K562 (cell line): ENCODE results near the gene CSKMT. TPM values are rescaled to one million over a fixed set of nuclear protein-coding genes. Genes with fewer than 3 reads are reported as not detected.

Experiments used
- BRCA1 ChIP-seq, 2 experiments: fragments of 450-650 bp in 1 of 2; sonication (generic) in 1 of 2; formaldehyde crosslinking in 1 of 2; IDR thresholded peaks; 2 replicates each; pipeline versions ENCODE4 v1.5.0 to v1.6.1; 2017 to 2020; ENCODE audit warnings: mild to moderate bottlenecking in 1 of 2, missing genetic modification reagents in 1 of 2
- CBFA2T3 ChIP-seq: fragments of 450-650 bp; IDR thresholded peaks from 2 replicates; pipeline ENCODE4 v1.6.1; 2017
- DMBX1 ChIP-seq: fragments of 250-450 bp; sonication (Bioruptor Pico); IDR thresholded peaks from 2 replicates; pipeline ENCODE4 v1.8.0; 2022; ENCODE audit warnings: inconsistent platforms, mild to moderate bottlenecking, moderate library complexity, borderline replicate concordance
- DPF2 ChIP-seq: fragments of 450-650 bp; IDR thresholded peaks from 2 replicates; pipeline ENCODE4 v1.6.1; 2016
- FOXK1 ChIP-seq: sonication (generic); formaldehyde crosslinking; IDR thresholded peaks from 2 replicates; pipeline ENCODE4 v1.8.0; 2022; ENCODE audit warnings: missing genetic modification reagents, mild to moderate bottlenecking, borderline replicate concordance
- MCM7 ChIP-seq, 2 experiments: fragments of 450-650 bp; IDR thresholded peaks; 2 replicates each; pipeline ENCODE4 v1.6.1; 2016 to 2018
- PCBP1 ChIP-seq: fragments of 200-400 bp; formaldehyde crosslinking; IDR thresholded peaks from 2 replicates; pipeline ENCODE4 v1.6.1; 2018; ENCODE audit warnings: mild to moderate bottlenecking, low read depth, low read length; ENCODE audit not compliant: poor library complexity, severe bottlenecking
- POLR3A ChIP-seq: IDR thresholded peaks from 2 replicates; pipeline ENCODE4 v1.6.1; 2011; ENCODE audit warnings: borderline replicate concordance, mild to moderate bottlenecking, moderate library complexity; ENCODE audit not compliant: insufficient read length, insufficient read depth; ENCODE audit errors: extremely low read depth
- PRDM10 ChIP-seq: fragments of 450-650 bp; IDR thresholded peaks from 2 replicates; pipeline ENCODE4 v1.6.1; 2018; ENCODE audit not compliant: partially characterized antibody
- TFAM ChIP-seq: fragments of 250-450 bp; sonication (Bioruptor Pico); conservative IDR thresholded peaks from 2 replicates; pipeline ENCODE4 v1.5.0; 2021; ENCODE audit warnings: mild to moderate bottlenecking, moderate library complexity
- ZBTB11 ChIP-seq, 3 experiments: fragments of 200-800 bp in 1 of 3; fragments of 250-450 bp in 1 of 3; fragments of 450-650 bp in 1 of 3; sonication (Bioruptor Pico) in 1 of 3; sonication (Bioruptor generic) in 1 of 3; formaldehyde crosslinking in 1 of 3; IDR thresholded peaks; 2 replicates each; pipeline versions ENCODE4 v1.6.1 to v1.8.0; 2016 to 2022; ENCODE audit warnings: mild to moderate bottlenecking in 2 of 3, missing genetic modification characterization in 2 of 3, missing compliant biosample characterization in 1 of 3, moderate library complexity in 1 of 3
- ZNF280B ChIP-seq: fragments of 250-450 bp; sonication (Bioruptor Pico); IDR thresholded peaks from 2 replicates; pipeline ENCODE4 v1.5.1; 2021; ENCODE audit warnings: mild to moderate bottlenecking
- polyA plus RNA-seq, 8 experiments: library from polyadenylated mRNA; depleted of rRNA in 4 of 8; stranded (reverse) in 5 of 8; unstranded in 3 of 8; fragments of >200 nt; fragmentation: Nextera tagmentation in 2 of 8; fragmentation: Illumina TruSeq in 1 of 8; extraction: Ambion mirVana in 2 of 8; extraction: Trizol in 1 of 8; gene quantifications; 2 replicates each; pipeline versions ENCODE4 v1.2.1 to v1.2.3, GENCODE V29; 2011 to 2014; ENCODE audit warnings: inconsistent platforms in 1 of 8, missing spikeins in 1 of 8
- total RNA-seq, 7 experiments: library from RNA; depleted of rRNA in 6 of 7; stranded (reverse); fragments of >200 nt in 6 of 7; fragmentation: Illumina TruSeq in 2 of 7; extraction: Trizol in 2 of 7; gene quantifications; 2 replicates each; pipeline versions ENCODE4 v1.2.1 to v1.2.3, GENCODE V29; 2011 to 2021; ENCODE audit warnings: low replicate concordance in 1 of 7

The CSKMT gene
- total and polyA plus RNA-seq, 9 of the 15 experiments (the other 6 are each of a cell fraction or from before 2014, with no cell fraction given) = 10.3 to 108 (median 27.2) TPM

GRCh38 chr11:62652161-62653006, 12.7 kb upstream of the CSKMT start (continued):
- TF ChIP-seq POLR3A = no peak
- TF ChIP-seq ZBTB11 (CRISPR knock-in tag; IDR thresholded peaks at IDR 0.05) = 0 out of 6 replicates have a peak, but pooled peaks of 1 of the 3 experiments have one; percentile 88
- no peak for TF ChIP-seq ZNF280B (CRISPR knock-in tag)
- 0 out of 2 replicates have a peak, but pooled peaks have one; percentile 22 for TF ChIP-seq FOXK1 (CRISPR knock-in tag)
- peak; percentile 6 for TF ChIP-seq PRDM10
- 0 out of 2 replicates have a peak, but pooled peaks have one; percentile 14 for TF ChIP-seq DPF2
- TF ChIP-seq DMBX1 (CRISPR knock-in tag) = no peak
- TF ChIP-seq CBFA2T3 = no peak
- TF ChIP-seq MCM7 (IDR thresholded peaks at IDR 0.05) = no peak
- TF ChIP-seq PCBP1 = no peak
- TF ChIP-seq BRCA1 (IDR thresholded peaks at IDR 0.05) = no peak
- no peak for TF ChIP-seq BRCA1 (CRISPR knock-in tag; IDR thresholded peaks at IDR 0.05)
- no peak for TF ChIP-seq TFAM (CRISPR knock-in tag)
- TF ChIP-seq, all 486 proteins: peak for 9
